Activated gamma-delta T cell (primary cell): ENCODE measurements around the gene VENTX.
"Not testable (repeated sequence)": the region's sequence is repeated elsewhere in the genome, so short reads cannot be mapped to it uniquely, and the experiment has no call there.

Experiments used
- DNase-seq: peaks from one replicate; lab custom pipeline; 2025; lab: John Stamatoyannopoulos, UW

The VENTX gene

DNA sequence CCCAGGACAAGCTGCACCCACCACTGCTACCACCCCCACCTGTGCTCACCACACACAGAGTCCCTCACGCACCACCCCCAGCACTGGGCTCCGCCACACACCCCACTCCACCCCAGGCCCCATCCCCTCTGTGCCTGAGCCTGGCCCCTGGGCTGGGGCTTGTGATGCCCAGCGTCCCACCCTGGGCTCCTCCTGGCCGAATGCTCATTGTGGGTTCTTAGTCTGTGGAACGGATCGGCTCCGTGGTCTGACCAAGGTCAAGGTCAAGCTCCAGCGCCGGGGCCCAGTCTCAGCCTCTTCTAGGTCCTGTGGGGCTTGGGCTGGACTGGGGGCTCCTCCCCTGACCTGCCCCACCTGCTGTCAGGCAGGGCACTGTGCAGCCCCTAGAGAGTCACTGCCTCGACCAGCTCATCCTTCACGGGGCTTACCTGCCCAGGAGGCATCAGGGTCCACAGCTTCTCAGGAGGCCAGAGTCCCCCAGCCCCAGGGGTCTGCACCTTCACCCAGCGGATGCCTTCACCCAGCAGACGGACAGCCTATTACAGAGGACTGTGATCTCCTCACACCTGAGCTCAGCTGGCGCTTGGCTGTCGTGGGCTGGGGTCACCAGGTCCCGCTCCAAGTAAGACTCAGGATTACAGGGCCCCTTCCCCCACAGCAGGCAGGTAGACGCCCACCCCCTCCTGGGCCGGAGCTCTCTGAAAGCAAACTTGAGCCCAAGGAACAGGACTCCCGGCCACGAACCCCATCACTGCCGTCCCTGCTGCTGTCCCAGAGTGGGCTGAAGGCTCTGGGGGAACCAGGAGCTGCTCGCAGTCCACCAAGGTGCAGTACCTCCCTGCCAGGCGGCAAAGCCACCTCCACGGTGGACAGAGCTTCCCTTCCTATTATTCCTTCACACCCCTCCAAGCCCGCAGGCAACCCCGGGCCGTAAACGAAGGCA lies 22.9 kb upstream of the VENTX start:
- no peak for DNase-seq

DNA sequence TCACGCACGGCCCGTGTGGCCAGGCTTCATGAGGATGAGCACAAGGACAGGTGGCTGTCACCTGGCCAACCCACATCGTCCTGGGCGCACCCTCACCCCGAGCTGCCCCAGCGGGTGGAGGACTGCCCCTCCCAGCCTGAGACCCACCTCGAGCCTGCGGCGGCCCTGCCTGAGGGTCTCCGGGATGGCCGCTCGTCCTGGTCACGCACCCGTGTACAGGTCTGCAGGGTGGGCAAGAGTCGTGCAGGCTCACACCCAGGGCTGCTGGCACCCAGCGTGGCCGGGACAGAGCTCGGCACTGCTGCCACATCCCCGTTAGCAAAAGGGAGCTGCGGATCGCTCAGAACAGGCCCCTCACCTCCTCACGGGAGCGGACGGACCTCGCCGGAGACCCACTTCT lies 22.1 kb upstream of the VENTX start:
- no peak for DNase-seq

DNA sequence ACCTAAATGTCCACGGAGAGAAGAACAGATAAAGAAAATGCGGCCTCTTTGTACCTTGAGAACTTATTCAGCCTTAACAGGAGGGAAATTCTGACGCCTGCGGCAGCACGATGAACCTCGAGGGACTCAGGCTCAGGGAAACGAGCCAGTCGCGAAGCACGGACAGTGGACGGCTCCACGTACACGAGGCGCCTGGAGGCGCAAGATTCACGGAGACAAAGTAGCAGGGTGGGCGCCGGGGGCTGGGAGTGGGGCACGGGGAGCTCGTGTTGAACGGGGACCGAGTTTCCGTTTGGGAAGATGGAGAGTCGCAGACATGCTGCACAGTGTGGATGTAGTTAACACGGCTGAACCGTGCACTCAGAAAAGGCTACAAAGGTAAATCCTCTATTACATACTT lies 20.9 kb upstream of the VENTX start:
- no peak for DNase-seq

DNA sequence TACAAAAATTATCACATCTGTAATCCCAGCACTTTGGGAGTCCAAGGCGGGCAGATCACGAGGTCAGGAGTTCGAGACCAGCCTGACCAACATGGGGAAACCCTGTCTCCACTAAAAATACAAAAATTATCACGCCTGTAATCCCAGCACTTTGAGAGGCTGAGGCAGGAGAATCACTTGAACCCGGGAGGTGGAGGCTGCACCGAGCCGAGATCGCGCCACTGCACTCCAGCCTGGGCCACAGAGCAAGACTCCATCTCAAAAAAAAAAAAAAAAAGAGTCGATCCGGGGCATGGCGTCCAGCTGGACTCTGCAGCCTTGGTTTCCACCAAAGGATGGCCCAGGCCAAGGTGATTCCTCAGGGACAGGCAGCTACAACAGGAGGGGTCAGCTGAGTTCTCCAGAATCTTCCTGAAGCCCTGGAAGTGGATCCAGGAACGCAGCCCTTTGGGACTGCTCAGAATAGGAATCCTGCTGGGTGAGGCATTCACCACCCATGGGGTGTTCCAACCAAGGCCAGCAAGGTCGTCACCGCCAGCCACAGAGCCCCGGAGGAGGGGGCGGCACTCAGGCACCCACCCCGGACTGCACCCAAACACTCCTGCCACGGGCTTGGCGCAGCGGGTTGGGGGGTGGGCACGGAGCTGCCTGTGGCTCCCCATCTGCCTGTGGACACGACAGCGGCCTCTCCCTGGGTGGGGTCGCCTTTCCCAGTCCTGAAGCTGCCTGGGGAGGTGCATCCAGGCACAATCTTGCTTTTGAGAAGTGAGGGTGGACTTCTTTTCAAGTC lies 19.7 kb upstream of the VENTX start:
- DNase-seq, result no peak

DNA sequence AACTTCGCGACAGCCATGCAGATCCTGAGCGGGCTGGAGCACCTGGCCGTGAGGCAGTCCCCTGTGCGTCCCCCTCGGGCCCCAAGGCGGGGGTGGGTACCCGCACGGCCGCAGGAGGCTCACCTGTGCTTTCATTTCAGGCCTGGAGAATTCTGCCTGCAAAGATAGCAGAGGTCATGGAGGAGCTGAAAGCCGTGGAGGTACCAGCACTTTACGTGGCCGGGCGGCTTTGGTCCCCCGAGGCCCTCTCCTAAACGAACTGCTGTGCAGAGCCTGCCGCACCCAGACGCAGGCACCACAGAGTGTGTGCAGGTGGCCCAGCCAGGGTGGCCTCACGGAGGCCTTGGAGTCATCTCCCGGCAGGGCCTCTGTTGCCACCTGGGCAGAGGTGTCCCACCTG lies 18.8 kb upstream of the VENTX start:
- DNase-seq, result no peak

DNA sequence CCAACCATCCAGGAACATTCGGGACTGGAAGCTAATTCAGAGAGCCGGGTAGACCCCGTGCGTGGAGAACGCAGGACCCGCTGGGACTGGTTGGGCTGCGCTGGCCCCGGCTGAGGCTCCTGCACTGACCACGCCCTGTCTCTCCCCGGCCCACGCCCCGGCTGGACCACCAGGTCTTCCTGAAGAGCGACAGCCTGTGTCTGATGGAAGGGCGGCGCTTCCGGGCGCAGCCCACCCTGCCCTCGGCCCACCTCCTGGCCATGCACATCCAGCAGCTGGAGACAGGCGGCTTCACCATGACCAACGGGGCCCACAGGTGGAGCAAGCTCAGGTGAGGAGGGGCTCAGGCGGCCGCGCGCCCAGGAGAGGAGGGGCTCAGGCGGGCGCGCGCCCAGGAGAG lies 17.9 kb upstream of the VENTX start:
- no peak for DNase-seq

DNA sequence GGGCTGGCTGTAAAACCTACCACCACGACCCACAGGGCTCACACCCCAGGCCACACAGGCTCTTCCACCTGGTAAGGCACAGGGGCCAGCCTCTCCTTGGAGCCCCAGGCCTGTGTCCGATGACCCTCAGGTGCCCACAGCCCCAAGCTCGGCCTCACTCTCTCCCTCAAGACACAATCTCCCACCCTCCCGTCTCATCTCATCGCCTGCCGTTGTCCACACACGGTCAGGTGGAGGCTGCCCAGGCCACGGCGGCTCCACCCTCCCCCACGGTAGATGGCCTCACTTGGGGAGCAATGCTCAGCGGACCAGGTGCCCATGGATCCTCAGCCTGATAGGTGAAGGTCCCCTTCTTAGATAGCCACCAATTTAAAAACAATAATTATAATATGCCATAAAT lies 16.3 kb upstream of the VENTX start:
- DNase-seq, result no peak

DNA sequence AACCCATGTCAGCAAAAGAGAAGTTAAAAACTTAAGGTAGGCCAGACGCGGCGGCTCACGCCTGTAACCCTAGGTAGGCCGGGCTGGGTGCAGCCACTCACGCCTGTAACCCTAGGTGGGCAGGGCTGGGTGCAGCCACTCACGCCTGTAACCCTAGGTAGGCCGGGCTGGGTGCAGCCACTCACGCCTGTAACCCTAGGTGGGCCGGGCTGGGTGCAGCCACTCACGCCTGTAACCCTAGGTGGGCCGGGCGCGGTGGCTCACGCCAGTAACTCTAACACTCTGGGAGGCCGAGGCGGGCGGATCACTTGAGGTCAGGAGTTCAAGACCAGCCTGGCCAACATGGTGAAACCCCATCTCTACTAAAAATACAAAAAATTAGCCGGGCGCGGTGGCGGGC lies 15.9 kb upstream of the VENTX start:
- not testable (repeated sequence) for DNase-seq

DNA sequence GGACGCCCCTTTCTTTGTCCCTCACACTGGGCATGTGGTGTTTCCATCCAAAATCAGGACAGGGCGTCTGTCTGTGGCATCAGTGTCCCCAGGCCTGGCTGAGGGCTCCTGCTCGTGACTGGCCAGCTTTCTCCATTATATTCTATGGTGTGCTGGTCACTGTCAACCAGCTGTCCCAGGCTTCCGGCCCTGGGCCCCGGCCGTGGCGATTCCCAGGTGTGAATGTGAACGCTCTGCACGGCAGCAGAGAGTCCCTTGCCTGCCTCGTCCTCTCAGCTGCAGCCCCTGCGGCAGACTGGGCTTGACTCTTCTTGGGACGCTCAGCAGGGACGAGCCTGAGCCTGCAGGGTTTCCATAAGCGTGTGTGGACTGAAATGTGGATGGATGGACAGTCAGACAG lies 13.6 kb upstream of the VENTX start:
- DNase-seq, result no peak

DNA sequence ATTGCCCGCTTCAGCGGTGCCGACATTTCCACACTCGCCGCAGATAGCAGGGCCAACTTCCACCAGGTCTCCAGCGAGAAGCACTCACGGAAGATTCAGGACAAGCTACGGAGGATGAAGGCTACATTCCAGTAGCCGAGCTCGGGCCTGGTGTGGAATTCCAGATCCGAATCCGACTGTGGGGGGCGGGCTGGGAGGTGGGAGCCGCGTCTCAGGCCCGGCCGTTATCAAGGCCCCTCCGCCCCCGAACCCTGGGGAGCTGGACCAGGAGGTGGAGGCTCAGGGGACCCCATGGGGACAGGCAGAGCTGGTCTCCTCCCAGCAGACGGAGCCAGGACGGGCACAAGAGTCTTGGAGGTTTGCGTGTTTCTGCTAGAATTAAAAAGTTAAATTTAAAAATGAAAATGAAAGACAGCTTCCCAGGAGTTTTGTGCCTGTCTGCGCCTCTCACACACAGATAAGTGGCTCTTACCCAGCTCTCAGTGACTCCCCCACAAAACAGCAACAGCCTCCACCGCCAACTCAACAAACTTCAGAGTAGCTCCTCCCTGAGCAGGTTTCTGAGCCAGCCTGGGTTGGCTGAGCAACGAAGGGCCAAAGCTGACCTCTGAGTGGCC lies 12.8 kb upstream of the VENTX start:
- no peak for DNase-seq

DNA sequence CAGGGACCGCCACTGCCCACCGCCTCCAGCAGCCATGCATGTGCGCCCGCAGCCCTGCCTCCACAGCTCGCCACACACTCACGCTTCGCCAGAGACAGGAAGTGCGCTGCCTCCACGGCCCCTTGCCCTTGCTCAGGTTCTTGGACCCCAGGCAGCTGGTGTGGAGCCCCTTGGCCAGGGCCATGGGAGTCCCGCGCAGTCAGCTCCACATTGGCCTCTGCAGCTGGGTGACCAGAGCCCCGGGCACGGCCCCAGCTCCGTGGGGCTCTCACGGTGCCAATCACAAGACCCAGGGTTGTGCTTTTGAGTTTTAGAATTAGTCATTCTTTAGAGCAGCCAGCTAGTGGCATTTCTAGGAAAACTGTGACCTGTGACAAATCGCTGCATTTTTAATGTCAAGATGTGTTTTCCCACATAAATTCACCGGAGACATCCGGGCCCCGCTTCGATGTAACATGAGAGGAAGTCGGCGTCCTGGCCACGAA lies 11.9 kb upstream of the VENTX start:
- DNase-seq, result no peak

DNA sequence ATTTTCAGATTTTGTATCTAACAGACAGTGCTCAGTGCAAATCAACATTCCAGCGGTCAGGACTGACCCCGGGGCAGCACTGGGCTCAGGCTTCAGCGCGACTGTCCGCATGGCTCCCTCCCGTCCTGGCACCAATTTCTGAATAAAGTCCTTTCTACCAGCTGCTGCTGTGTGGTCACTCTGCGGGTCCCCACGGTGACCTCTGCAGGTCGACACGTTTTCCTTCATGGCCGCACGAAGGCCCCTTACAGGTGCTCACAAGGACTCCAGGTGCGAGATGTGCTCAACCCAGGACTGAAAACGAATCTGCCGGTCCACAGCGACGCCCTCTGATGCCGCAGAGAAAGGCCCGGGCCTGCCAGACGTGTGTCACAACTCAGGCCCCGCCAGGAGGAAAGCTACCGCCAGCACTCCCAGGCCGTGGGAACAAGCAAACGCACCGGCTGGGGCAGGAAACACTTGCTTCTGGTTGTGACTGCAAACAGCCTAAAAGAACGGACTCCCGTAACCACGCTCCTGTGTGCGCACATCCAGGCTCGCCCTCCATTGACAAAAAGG lies 11.3 kb upstream of the VENTX start:
- no peak for DNase-seq

DNA sequence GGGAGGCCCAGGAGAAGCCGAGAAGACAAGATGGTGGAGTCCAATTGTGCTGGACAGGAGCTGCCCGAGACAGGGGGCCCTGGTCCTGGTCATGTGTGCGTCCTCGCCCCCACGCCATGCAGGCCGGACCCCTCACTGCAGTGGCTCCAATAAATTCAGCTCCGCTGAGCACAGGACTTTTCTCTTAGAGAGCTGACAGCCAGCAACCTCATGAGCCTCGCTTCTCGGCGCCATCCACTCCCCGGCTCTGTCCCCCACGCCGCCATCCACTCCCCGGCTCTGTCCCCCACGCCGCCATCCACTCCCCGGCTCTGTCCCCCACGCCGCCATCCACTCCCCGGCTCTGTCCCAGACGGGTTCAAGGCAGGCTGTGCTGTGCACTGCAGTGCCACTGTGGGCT lies 10.4 kb upstream of the VENTX start:
- DNase-seq, result no peak

DNA sequence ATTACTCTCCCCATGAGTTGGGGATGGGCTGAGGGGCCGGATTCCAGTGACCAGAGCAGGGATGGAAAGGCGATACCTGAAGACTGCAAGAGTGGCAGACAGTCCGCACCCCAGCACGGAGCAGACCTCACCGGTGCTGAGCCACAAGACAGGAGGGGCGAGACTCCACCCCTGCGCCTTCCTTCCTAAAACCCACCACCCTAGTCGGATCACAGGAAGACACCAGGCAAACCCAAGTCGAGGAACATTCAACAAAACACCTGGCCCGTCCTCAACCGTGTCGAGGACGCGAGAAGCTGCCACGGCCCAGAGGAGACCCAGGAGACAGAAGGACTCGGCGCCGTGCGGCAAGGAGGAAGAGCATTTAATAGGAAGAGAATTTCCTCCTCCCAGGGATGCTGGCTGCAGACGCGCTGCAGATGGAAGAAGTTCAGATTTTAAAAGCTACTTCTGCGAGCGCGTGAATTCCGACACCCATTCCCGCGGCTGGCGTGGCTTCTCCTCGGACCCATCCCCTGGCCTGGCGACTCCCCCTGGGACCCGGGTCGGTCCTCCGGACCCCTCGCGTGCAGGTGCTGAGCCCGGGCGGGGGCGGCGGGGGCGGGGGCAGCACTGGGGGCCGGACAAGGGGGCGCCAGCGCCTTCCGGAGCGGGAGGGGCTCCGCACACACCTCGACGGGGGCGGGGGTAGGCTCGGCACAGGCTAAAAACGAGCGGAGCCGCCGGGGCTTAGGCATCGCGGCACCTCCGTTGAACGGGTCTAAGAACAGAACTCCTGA lies 8.2 kb upstream of the VENTX start:
- DNase-seq, result no peak

DNA sequence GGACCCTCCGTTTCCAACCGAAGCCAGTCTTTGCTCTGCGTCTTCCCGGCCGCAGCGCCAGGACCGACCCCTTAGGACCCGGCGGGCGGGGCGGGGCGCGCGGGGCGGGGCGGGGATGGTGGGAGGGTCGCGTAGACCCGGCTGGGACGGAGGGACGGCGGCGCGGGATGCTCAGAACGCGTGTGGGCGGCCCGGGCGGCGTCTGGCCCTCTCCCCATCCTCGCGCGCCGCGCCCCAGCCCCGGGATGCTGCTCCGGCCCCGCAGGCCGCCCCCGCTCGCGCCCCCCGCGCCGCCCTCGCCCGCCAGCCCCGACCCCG lies 7.7 kb upstream of the VENTX start, which contains the start of gene UTF1:
Gene UTF1 (plus strand): TSS at position 174 of the 318 bp plus-strand sequence. CDS start 72 bp downstream, at position 246.
- no peak for DNase-seq

DNA sequence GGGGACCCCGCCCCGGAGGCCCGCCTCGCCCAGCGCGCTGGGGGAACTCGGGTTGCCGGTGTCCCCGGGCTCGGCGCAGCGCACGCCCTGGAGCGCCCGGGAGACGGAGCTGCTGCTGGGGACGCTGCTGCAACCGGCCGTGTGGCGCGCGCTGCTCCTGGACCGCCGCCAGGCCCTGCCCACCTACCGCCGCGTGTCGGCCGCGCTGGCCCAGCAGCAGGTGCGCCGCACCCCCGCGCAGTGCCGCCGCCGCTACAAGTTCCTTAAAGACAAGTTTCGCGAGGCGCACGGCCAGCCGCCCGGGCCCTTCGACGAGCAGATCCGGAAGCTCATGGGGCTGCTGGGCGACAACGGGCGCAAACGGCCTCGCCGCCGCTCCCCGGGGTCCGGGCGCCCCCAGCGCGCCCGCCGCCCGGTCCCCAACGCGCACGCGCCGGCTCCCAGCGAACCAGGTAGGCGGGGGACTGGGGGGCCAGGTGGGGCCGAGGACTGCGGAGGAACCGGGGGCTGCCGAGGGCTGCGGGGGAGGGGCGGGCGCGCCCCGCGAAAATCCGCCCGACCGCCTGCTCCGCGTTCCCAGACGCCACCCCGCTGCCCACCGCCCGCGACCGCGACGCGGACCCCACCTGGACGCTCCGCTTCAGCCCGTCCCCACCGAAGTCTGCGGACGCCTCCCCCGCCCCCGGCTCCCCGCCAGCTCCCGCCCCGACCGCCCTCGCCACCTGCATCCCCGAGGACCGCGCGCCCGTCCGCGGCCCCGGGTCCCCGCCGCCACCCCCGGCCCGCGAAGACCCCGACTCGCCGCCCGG lies 7.1 kb upstream of the VENTX start:
- no peak for DNase-seq

DNA sequence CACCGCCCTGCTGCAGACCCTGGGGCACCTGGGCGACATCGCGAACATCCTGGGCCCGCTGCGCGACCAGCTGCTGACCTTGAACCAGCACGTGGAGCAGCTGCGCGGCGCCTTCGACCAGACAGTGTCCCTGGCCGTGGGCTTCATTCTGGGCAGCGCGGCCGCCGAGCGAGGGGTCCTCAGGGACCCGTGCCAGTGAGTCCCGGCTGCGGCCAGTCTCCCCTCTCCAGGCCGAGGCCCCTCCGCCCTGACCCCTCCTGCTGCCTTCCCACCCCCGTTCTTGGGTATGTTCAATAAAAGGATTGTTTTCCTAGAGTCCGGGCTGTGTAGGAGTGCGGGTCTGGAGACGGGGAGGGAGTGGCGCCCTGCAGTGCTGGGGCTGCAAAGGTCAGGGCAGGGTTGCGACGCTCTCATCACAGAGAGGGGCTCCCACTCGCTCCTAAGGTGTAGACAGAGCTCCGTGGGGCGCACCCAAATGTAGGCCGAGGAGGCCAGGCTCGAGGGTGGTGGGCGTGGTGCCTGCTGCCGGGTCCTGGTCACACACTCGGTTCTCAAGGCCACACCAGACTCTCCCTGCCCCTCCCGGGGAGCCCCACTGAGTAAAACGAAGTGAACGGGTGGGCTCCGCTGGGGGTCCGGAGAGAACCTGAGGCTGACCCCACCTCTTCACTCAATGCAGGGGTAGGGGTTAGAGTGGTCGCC lies 6.3 kb upstream of the VENTX start:
- no peak for DNase-seq

DNA sequence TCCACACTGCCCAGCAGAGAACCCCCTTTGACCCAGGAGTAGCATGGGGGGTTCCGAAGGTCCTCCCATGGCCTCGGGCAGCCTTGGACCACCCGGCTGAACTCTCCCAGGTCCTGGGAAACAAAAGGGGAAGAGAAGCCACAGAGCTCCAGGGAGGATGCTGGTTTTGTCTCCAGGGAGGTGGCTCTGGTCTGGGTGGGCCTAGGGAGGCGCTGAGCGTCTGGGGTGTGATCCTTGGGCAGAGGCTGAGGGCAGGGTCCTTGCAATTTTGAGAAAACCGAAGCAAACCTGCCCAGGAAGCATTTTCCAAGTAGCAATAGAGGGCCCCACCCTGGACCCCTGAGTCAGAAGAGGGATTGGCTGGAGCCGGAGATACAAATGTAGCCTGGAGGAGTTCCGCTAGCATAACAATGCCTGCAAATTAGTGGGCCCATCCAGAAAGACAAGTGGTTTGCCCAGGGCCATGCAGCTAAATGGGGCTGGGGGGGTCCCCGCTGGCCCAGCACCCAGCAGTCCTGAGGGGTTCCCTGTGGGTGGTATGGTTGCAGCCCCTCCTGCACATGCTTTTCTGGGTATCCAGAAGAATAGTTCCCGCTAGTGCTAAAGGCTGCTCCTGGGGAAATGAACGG lies 5.6 kb upstream of the VENTX start:
- no peak for DNase-seq

DNA sequence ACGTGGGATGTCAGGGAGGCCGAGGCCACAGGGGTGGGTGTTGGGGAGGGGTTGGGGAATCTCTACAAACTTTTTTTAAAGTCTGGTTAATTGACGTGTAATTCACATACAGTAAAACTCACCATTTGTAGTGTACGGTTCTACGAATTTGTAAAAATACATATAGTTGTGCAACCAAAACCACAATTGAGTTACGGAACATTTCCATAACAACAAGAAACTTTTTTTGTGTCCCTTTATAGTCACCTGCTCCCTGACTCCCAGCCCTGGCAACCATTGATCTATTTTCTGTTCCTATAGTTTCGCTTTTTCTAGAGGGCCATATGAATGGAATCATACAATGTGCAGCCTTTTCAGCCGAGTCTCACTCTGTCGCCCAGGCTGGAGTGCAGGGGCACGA lies 2.9 kb upstream of the VENTX start:
- not testable (repeated sequence) for DNase-seq
